Stimulated activated CD4-positive, alpha-beta T cell treated with anti-CD3 and anti-CD28 coated beads, Interleukin-12 subunit alpha, Interleukin-12 subunit beta, amount 100 ng/mL, for 24 hours (primary cell): ENCODE data around the gene FUT3.
"Not testable (repeated sequence)": the region's sequence is repeated elsewhere in the genome, so short reads cannot be mapped to it uniquely, and the experiment has no call there.

Source experiments
- DNase-seq, 2 experiments: peaks; one replicate each; pipeline ENCODE4 v3.0.0-alpha.2; 2020; ENCODE audit warnings: low read depth in 2 of 2

FUT3 gene

GRCh38 chr19:5851302-5851701 is at the start of gene FUT3:
Gene FUT3, minus strand, starts transcription at chr19:5851449.
- no peak for DNase-seq

- no peak for DNase-seq
These were observed 49.7 kb upstream of the FUT3 start for GRCh38 chr19:5900976-5901375.

GRCh38 chr19:5899728-5900526 is 48.7 kb upstream of the FUT3 start:
- no peak for DNase-seq

GRCh38 chr19:5897189-5897969 is 46.1 kb upstream of the FUT3 start:
- DNase-seq = no peak

GRCh38 chr19:5896365-5897076 is 45.3 kb upstream of the FUT3 start:
- no peak for DNase-seq

GRCh38 chr19:5895890-5896289 is 44.6 kb upstream of the FUT3 start:
- DNase-seq = no peak

- DNase-seq = no peak
These were observed 44.2 kb upstream of the FUT3 start for GRCh38 chr19:5895409-5895808.

- DNase-seq = no peak
These were observed 43.6 kb upstream of the FUT3 start for GRCh38 chr19:5894704-5895349.

- no peak for DNase-seq
These were observed 42.9 kb upstream of the FUT3 start for GRCh38 chr19:5893907-5894703.

GRCh38 chr19:5893296-5893903 is 42.2 kb upstream of the FUT3 start:
- DNase-seq = no peak

GRCh38 chr19:5892772-5893275 is 41.6 kb upstream of the FUT3 start:
- no peak for DNase-seq

- no peak for DNase-seq
These were observed 40.9 kb upstream of the FUT3 start for GRCh38 chr19:5891938-5892771.

- no peak for DNase-seq
These were observed 40.3 kb upstream of the FUT3 start for GRCh38 chr19:5891572-5891937.

GRCh38 chr19:5890099-5890498 is 38.9 kb upstream of the FUT3 start:
- DNase-seq = no peak

GRCh38 chr19:5889288-5889971 is 38.2 kb upstream of the FUT3 start:
- no peak for DNase-seq

GRCh38 chr19:5884065-5884811 is 33.0 kb upstream of the FUT3 start:
- not testable (repeated sequence) for DNase-seq

GRCh38 chr19:5883157-5883873 is 32.1 kb upstream of the FUT3 start:
- DNase-seq = not testable (repeated sequence)
